Gastroesophageal sphincter (tissue), 4 donors: Measurements from ENCODE around the gene SLC25A42. TPM values are rescaled to one million over a fixed set of nuclear protein-coding genes. Genes with fewer than 3 reads are reported as not detected.

Experiments
- ATAC-seq: fragments of 150-250 bp; one replicate; pipeline ENCODE4 v1.9.1; 2016; ENCODE audit warnings: mild to moderate bottlenecking, moderate library complexity
- H3K27ac ChIP-seq, 4 donors: fragments of 200-600 bp; sonication (generic) in 3 of 4; 1 replicate in 3 of 4; 2 replicates in 1 of 4; pipeline ENCODE4 v1.5.1; 2016 to 2019
- H3K27me3 ChIP-seq: fragments of 200-600 bp; sonication (generic); one replicate; pipeline ENCODE4 v1.5.1; 2019
- H3K36me3 ChIP-seq, 2 donors: fragments of 200-600 bp; sonication (generic); one replicate each; pipeline ENCODE4 v1.5.1; 2019; ENCODE audit warnings: control low read depth in 1 of 2
- H3K4me1 ChIP-seq, 3 donors: fragments of 200-600 bp; sonication (generic); 1 replicate in 2 of 3; 2 replicates in 1 of 3; pipeline ENCODE4 v1.5.1; 2016 to 2019; ENCODE audit warnings: control low read depth in 2 of 3
- H3K4me3 ChIP-seq, 2 donors: fragments of 200-600 bp; sonication (generic); one replicate each; pipeline ENCODE4 v1.5.1; 2019; ENCODE audit warnings: mild to moderate bottlenecking in 1 of 2, moderate library complexity in 1 of 2
- H3K9me3 ChIP-seq, 3 donors: fragments of 200-600 bp; sonication (generic); one replicate each; pipeline ENCODE4 v1.5.1; 2017 to 2019; ENCODE audit warnings: control low read depth in 2 of 3
- EP300 ChIP-seq: sonication (generic); formaldehyde crosslinking; IDR thresholded peaks from one replicate; pipeline ENCODE4 v1.6.1; 2017; ENCODE audit warnings: antibody characterized with exemption, mild to moderate bottlenecking
- POLR2A ChIP-seq, 2 donors: fragments of 450-650 bp; IDR thresholded peaks; one replicate each; pipeline ENCODE4 v1.6.1; 2017; ENCODE audit warnings: antibody characterized with exemption in 2 of 2, mild to moderate bottlenecking in 2 of 2, moderate library complexity in 1 of 2
- POLR2AphosphoS5 ChIP-seq: sonication (generic); formaldehyde crosslinking; IDR thresholded peaks from one replicate; pipeline ENCODE4 v1.6.1; 2017; ENCODE audit warnings: antibody characterized with exemption
- WGBS, 2 donors: methylation state at CpG; one replicate each; pipeline ENCODE4 v1.1.5; 2018; ENCODE audit warnings: low coverage in 1 of 2; 5-methylcytosine and 5-hydroxymethylcytosine counted together
- total RNA-seq, 4 donors: library from RNA; depleted of rRNA; stranded (reverse); fragments of >200 nt; gene quantifications; one replicate each; pipeline ENCODE4 v1.1.0, GENCODE V29; 2016
- TF ChIP-seq, protein P1 (sequence below), 4 experiments: fragments of 200-600 bp in 2 of 4; fragments of 450-650 bp in 2 of 4; sonication (generic) in 1 of 4; IDR thresholded peaks; one replicate each; pipeline ENCODE4 v1.5.1; 2017 to 2019; ENCODE audit warnings: antibody characterized with exemption in 4 of 4, mild to moderate bottlenecking in 2 of 4, moderate library complexity in 2 of 4

Gene SLC25A42
- total RNA-seq, 4 donors from 2014 or later = 8.8 to 16.0 (median 12.9) TPM

DNA sequence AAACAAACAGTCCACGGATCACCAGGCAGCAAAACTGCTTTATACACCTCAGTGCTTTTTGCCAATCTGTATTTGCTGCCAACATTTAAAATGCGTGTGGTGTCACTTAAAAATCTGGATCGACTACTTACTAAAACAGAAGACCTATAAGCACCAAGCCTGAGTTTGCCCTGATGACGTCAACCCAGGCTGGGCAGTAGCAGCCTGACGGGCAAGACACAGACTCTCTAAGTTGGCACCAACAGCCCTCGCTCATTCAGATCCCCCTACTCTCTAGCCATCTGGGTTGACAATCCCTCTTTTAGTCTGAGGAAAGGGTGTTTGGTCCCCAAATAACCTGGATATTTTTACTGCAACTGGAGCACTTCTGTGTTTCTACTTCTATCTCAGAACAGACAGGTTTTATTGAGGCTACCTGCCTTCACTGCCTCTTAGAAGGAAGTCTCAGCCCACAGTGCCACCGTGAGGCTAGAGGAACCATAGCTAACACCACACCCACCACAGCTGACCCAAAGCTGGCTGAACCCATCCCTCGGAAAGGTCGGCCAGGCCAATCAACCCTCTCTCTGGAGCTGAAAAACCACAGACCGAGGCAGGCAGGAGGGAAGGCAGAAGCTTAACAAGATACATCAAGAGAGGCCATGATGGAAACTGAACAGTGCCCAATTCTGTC, 37.4 kb upstream of the SLC25A42 start:
- no peaks in the 10 kb centered on the region for H3K9me3 ChIP-seq
- peaks cover 0 to 38% (median 0%) of the 10 kb centered on the region in 3 donors for H3K4me1 ChIP-seq
- no peak overlapping the region for H3K27ac ChIP-seq
- WGBS, 2 donors = 40 to 66% methylated on average over 5 to 6 of the region's 10 CpGs
- H3K36me3 ChIP-seq = peaks cover 0 to 95% of the 10 kb centered on the region in 2 donors
- ATAC-seq = no peak
- no peaks in the 10 kb centered on the region for H3K27me3 ChIP-seq
- TF ChIP-seq POLR2A (IDR thresholded peaks at IDR 0.05) (no peak), EP300 (no peak)
- TF ChIP-seq, protein P1, sequence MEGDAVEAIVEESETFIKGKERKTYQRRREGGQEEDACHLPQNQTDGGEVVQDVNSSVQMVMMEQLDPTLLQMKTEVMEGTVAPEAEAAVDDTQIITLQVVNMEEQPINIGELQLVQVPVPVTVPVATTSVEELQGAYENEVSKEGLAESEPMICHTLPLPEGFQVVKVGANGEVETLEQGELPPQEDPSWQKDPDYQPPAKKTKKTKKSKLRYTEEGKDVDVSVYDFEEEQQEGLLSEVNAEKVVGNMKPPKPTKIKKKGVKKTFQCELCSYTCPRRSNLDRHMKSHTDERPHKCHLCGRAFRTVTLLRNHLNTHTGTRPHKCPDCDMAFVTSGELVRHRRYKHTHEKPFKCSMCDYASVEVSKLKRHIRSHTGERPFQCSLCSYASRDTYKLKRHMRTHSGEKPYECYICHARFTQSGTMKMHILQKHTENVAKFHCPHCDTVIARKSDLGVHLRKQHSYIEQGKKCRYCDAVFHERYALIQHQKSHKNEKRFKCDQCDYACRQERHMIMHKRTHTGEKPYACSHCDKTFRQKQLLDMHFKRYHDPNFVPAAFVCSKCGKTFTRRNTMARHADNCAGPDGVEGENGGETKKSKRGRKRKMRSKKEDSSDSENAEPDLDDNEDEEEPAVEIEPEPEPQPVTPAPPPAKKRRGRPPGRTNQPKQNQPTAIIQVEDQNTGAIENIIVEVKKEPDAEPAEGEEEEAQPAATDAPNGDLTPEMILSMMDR (IDR thresholded peaks at IDR 0.05) = no peak
- H3K4me3 ChIP-seq = no peak overlapping the region

DNA sequence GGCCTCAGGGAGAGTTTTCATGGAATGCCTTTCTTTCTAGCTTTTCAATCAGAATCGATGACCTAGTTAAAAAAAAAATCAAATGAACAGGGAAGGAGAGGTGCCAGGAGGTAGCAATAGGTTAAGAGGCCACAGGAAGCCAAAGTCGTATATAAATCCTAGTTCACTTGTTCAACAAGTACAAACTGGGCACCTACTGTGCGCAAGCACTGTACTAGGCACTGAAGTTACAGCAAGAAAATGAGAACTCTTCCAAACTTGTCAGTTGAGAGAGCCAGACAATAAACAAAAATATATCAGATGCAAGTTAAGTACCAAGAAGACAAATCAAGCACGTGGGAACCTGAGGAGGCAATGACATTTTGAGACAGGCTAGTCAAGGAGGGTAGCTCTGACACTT, 36.6 kb upstream of the SLC25A42 start:
- ATAC-seq = no peak
- Histone ChIP-seq H3K27me3 (no peaks in the 10 kb centered on the region), H3K4me3 (no peak overlapping the region), H3K4me1 (peaks cover 0 to 41% (median 6%) of the 10 kb centered on the region in 3 donors), H3K27ac (no peak overlapping the region), H3K36me3 (peaks cover 0 to 88% of the 10 kb centered on the region in 2 donors), H3K9me3 (no peaks in the 10 kb centered on the region)
- 79 to 93% methylated on average over 2 to 4 of the region's 4 CpGs for WGBS, 2 donors
- TF ChIP-seq EP300 (no peak), POLR2A (IDR thresholded peaks at IDR 0.05) (no peak), POLR2AphosphoS5 (no peak)
- TF ChIP-seq, protein P1 (IDR thresholded peaks at IDR 0.05) = no peak

DNA sequence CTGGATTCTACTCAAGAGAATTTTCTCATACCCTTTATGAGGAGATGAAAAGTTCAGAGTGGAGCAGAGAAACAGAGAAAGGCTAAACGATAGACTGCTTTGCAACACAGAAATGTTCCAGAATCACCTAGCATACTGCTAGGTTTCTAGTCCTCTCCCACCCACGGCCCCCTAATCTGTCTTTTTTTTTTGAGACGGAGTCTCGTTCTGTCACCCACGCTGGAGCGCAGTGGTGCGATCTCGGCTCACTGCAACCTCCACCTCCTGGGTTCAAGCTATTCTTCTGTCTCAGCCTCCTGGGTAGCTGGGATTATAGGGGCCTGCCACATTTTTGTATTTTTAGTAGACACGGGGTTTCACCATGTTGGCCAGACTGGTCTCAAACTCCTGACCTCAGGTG, 35.3 kb upstream of the SLC25A42 start:
- Histone ChIP-seq H3K27ac (no peak overlapping the region), H3K9me3 (no peaks in the 10 kb centered on the region), H3K4me1 (peaks cover 0 to 39% (median 6%) of the 10 kb centered on the region in 3 donors), H3K27me3 (no peaks in the 10 kb centered on the region), H3K4me3 (no peak overlapping the region), H3K36me3 (peaks cover 0 to 75% of the 10 kb centered on the region in 2 donors)
- TF ChIP-seq POLR2A (IDR thresholded peaks at IDR 0.05) (no peak), EP300 (no peak)
- 84 to 90% methylated on average over 8 to 9 of the region's 9 CpGs for WGBS, 2 donors
- ATAC-seq = no peak

DNA sequence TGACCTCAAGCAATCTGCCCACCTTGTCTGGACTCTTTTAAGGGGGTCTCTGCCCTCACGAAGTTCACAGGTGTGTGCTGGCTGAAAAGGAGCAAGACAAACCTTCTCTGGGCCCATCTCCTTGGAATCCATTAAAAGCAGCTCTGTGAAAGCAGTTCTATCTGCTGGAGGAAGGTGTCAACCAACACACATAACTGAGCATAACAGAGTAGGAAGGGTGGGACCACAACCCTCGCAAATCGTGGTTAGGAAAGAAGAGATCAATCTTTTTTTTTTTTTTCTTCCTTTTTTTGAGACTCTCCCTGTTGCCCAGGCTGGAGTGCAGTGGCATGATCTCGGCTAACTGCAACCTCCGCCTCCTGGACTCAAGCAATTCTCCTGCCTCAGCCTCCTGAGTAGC, 31.9 kb upstream of the SLC25A42 start:
- Histone ChIP-seq H3K4me1 (peaks cover 0 to 46% (median 14%) of the 10 kb centered on the region in 3 donors), H3K27me3 (no peaks in the 10 kb centered on the region), H3K27ac (peak overlapping the region in 3 of 4 donors; percentile 95 to 98 (median 97)), H3K4me3 (peak overlapping the region in 1 of 2 donors; percentile 95), H3K9me3 (no peaks in the 10 kb centered on the region), H3K36me3 (peaks cover 0 to 41% of the 10 kb centered on the region in 2 donors)
- TF ChIP-seq POLR2A (IDR thresholded peaks at IDR 0.05) (no peak), EP300 (no peak), POLR2AphosphoS5 (no peak)
- TF ChIP-seq, protein P1 (IDR thresholded peaks at IDR 0.05) = no peak
- no peak for ATAC-seq
- WGBS, 2 donors = 49 to 53% methylated on average over 3 to 4 of the region's 5 CpGs

DNA sequence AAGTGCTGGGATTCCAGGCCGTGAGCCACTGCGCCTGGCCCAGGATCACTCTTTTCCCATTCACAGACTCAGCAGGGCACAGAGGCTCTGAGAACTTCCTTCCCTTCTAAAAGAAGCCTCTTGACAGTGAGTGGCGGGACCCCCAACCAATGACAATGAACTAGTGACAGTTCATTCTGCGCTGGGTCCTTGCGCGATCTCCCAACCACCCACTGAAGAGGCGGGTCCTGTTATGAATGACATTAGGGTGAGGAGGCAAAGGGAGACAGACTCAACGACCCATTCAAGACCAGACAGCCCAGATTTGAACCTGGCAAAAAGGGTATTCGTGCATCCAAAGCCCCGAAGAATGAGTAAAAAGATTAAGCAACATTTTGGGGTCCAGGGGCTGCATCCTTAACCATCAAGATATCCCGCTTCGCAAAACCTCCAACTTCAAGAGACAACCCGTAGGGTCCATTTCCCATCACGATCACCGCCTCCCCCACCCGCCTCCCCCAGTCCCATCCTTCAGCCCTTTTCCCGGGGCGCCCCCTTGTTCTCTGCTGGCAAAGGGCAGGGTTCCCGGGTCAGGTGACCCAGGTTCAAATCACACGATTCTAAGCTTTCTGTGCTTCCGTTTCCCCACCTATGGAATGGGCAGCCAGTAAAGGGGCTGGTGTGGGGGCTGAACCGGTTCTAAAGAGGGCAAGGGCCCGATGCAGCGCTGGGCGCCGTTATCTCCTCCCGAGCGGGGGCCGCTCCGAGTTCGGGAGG, 31.2 kb upstream of the SLC25A42 start:
- Histone ChIP-seq H3K4me3 (peak overlapping the region; percentile 70 to 95), H3K36me3 (peaks cover 0 to 37% of the 10 kb centered on the region in 2 donors), H3K27ac (peak overlapping the region; percentile 82 to 98 (median 96)), H3K4me1 (peaks cover 0 to 46% (median 14%) of the 10 kb centered on the region in 3 donors), H3K27me3 (no peaks in the 10 kb centered on the region), H3K9me3 (no peaks in the 10 kb centered on the region)
- TF ChIP-seq POLR2A (IDR thresholded peaks at IDR 0.05) (no peak), EP300 (no peak), POLR2AphosphoS5 (no peak)
- TF ChIP-seq, protein P1 (IDR thresholded peaks at IDR 0.05) = no peak
- WGBS, 2 donors = 0% methylated on average over 8 to 10 of the region's 31 CpGs
- peak; percentile 75 for ATAC-seq
